SH-SY5Y (cell line): ENCODE results near the gene AXIN2.

Experiments used
- GATA2 ChIP-seq: IDR thresholded peaks from 2 replicates; pipeline ENCODE4 v1.6.1; 2011; ENCODE audit warnings: mild to moderate bottlenecking, low read depth, low read length
- GATA3 ChIP-seq: IDR thresholded peaks from 2 replicates; pipeline ENCODE4 v1.6.1; 2011; ENCODE audit warnings: low read depth, mild to moderate bottlenecking, low read length, moderate library complexity

DNA sequence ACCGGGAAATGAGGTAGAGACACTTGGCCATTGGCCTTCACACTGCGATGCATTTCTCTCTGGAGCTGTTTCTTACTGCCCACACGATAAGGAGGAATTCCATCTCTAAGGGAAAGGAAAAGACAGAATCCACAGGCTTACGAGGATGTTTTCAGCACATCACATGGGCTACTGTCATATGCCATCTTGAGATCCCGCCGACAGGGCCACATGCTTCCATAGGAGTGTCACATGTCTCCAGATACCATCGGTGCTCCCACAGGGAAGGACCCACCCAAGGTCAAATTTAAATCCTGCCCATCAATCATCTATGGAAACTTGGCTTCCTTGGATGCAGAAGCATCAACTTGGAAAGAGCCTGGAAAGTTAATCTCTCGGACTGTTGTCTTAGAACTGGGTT is 20.0 kb downstream of the AXIN2 start:
- no peak for TF ChIP-seq GATA2
- TF ChIP-seq GATA3, result no peak
